ENCODE measurements around the gene ACHE. TPM values are rescaled to one million over a fixed set of nuclear protein-coding genes. Genes with fewer than 3 reads are reported as not detected.

ACHE gene
- total and polyA plus RNA-seq, 2 experiments from 2014 or later = not detected

GRCh38 chr7:100882785-100883526 is 12.7 kb downstream of the ACHE start:
- H3K9me2 ChIP-seq (ENCODE audit: insufficient read depth) = no peaks in the 10 kb centered on the region
- no peak for DNase-seq
- H3K27ac ChIP-seq = no peak overlapping the region
- peaks cover 7% of the 10 kb centered on the region; the same call in 1 of the 2 replicates for H3K4me1 ChIP-seq (ENCODE audit: insufficient read depth)
- H3K4me2 ChIP-seq (ENCODE audit: unreplicated experiment) = no peak overlapping the region
- in situ Hi-C loops (cut with MboI) = no loop called here
- H3K4me3 ChIP-seq = no peak overlapping the region
- no peaks in the 10 kb centered on the region for H3K9me3 ChIP-seq (ENCODE audit: low read depth)
- no peaks in the 10 kb centered on the region for H3K27me3 ChIP-seq (replicated peaks; ENCODE audit: insufficient read depth)
- no peak overlapping the region for H2AFZ ChIP-seq
- H4K20me1 ChIP-seq (ENCODE audit: insufficient read depth) = no peaks in the 10 kb centered on the region
- H3F3A ChIP-seq (ENCODE audit: insufficient read depth) = peaks cover 26% of the 10 kb centered on the region; the same call in 1 of the 2 replicates
- no peak overlapping the region for H3K9ac ChIP-seq
- peaks cover 51% of the 10 kb centered on the region for H3K36me3 ChIP-seq (ENCODE audit: low read depth)
- TF ChIP-seq EZH2phosphoT487 (IDR thresholded peaks at IDR 0.05; ENCODE audit: insufficient read depth, low read depth) = no peak
- no peak for TF ChIP-seq EZH2 (IDR thresholded peaks at IDR 0.05; ENCODE audit: insufficient read depth, poor library complexity, severe bottlenecking)
- peaks cover 69% of the 10 kb centered on the region for H3K79me2 ChIP-seq (ENCODE audit: insufficient read depth)
- 90 to 91% methylated on average over 22 to 24 of the region's 24 CpGs for WGBS, 2 experiments (ENCODE audit: low coverage in 1 of 2, low lambda C conversion rate in 2 of 2, missing lambda C conversion rate in 2 of 2)

GRCh38 chr7:100882201-100882600 is 13.5 kb downstream of the ACHE start:
- no peak for DNase-seq
- Histone ChIP-seq H3K9me3 (ENCODE audit: low read depth) (no peaks in the 10 kb centered on the region), H3K9me2 (ENCODE audit: insufficient read depth) (no peaks in the 10 kb centered on the region), H3K4me2 (ENCODE audit: unreplicated experiment) (no peak overlapping the region), H4K20me1 (ENCODE audit: insufficient read depth) (no peaks in the 10 kb centered on the region), H3K27ac (no peak overlapping the region), H3K9ac (no peak overlapping the region), H3K79me2 (ENCODE audit: insufficient read depth) (peaks cover 69% of the 10 kb centered on the region), H3K27me3 (replicated peaks; ENCODE audit: insufficient read depth) (no peaks in the 10 kb centered on the region), H3K4me1 (ENCODE audit: insufficient read depth) (0 out of 2 replicates have a peak, but pooled peaks cover 4% of the 10 kb centered on the region), H3K4me3 (no peak overlapping the region), H2AFZ (no peak overlapping the region), H3K36me3 (ENCODE audit: low read depth) (peaks cover 50% of the 10 kb centered on the region; the same call in 1 of the 2 replicates), H3F3A (ENCODE audit: insufficient read depth) (peaks cover 20% of the 10 kb centered on the region; the same call in 1 of the 2 replicates)
- TF ChIP-seq EZH2 (IDR thresholded peaks at IDR 0.05; ENCODE audit: insufficient read depth, poor library complexity, severe bottlenecking) (no peak), EZH2phosphoT487 (IDR thresholded peaks at IDR 0.05; ENCODE audit: insufficient read depth, low read depth) (no peak)
- WGBS, 2 experiments (ENCODE audit: low coverage in 1 of 2, low lambda C conversion rate in 2 of 2, missing lambda C conversion rate in 2 of 2) = 90 to 91% methylated on average over 9 of the region's 9 CpGs
- in situ Hi-C loops (cut with MboI) = no loop called here

DNA sequence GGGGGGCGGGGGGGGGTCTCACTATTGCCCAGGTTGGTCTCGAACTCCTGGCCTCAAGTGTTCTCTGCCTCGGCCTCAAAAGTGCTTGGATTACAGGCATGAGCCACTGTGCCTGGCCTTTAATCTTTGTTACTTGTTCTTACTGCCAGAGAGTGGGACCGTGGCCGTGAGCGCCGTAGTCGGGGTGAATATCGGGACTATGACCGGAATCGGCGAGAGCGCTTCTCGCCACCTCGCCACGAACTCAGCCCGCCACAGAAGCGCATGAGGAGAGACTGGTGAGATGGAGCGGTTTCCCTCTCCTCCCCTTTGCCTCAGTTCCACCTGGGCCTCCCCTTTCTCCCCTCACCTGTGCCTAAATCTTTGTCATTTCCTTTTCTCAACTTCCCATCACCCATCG is 14.6 kb downstream of the ACHE start:
- Histone ChIP-seq H2AFZ (no peak overlapping the region), H3K9ac (no peak overlapping the region), H3K79me2 (ENCODE audit: insufficient read depth) (peaks cover 78% of the 10 kb centered on the region), H3K9me3 (ENCODE audit: low read depth) (no peaks in the 10 kb centered on the region), H3F3A (ENCODE audit: insufficient read depth) (peaks cover 17% of the 10 kb centered on the region; the same call in 1 of the 2 replicates), H3K27me3 (replicated peaks; ENCODE audit: insufficient read depth) (no peaks in the 10 kb centered on the region), H3K27ac (no peak overlapping the region), H3K4me1 (ENCODE audit: insufficient read depth) (peaks cover 13% of the 10 kb centered on the region), H3K9me2 (ENCODE audit: insufficient read depth) (no peaks in the 10 kb centered on the region), H3K36me3 (ENCODE audit: low read depth) (peaks cover 51% of the 10 kb centered on the region; the same call in 1 of the 2 replicates), H3K4me2 (ENCODE audit: unreplicated experiment) (no peak overlapping the region), H3K4me3 (no peak overlapping the region), H4K20me1 (ENCODE audit: insufficient read depth) (0 out of 2 replicates have a peak, but pooled peaks cover 5% of the 10 kb centered on the region)
- WGBS, 2 experiments (ENCODE audit: low coverage in 1 of 2, low lambda C conversion rate in 2 of 2, missing lambda C conversion rate in 2 of 2) = 92 to 94% methylated on average over 18 to 20 of the region's 20 CpGs
- no peak for TF ChIP-seq EZH2phosphoT487 (IDR thresholded peaks at IDR 0.05; ENCODE audit: insufficient read depth, low read depth)
- TF ChIP-seq EZH2 (IDR thresholded peaks at IDR 0.05; ENCODE audit: insufficient read depth, poor library complexity, severe bottlenecking) = no peak
- DNase-seq = no peak
- in situ Hi-C loops (cut with MboI) = no loop called here

- Histone ChIP-seq H3K36me3 (ENCODE audit: low read depth) (peaks cover 47% of the 10 kb centered on the region; the same call in 1 of the 2 replicates), H3K4me3 (no peak overlapping the region), H2AFZ (no peak overlapping the region), H3K9me2 (ENCODE audit: insufficient read depth) (no peaks in the 10 kb centered on the region), H3K4me2 (ENCODE audit: unreplicated experiment) (no peak overlapping the region), H3K4me1 (ENCODE audit: insufficient read depth) (peaks cover 18% of the 10 kb centered on the region), H3K27ac (no peak overlapping the region), H4K20me1 (ENCODE audit: insufficient read depth) (0 out of 2 replicates have a peak, but pooled peaks cover 5% of the 10 kb centered on the region), H3K79me2 (ENCODE audit: insufficient read depth) (peaks cover 83% of the 10 kb centered on the region), H3F3A (ENCODE audit: insufficient read depth) (peaks cover 17% of the 10 kb centered on the region; the same call in 1 of the 2 replicates), H3K9me3 (ENCODE audit: low read depth) (no peaks in the 10 kb centered on the region), H3K27me3 (replicated peaks; ENCODE audit: insufficient read depth) (no peaks in the 10 kb centered on the region), H3K9ac (no peak overlapping the region)
- in situ Hi-C loops (cut with MboI) = no loop called here
- 45 to 57% methylated on average over 7 of the region's 7 CpGs for WGBS, 2 experiments (ENCODE audit: low coverage in 1 of 2, low lambda C conversion rate in 2 of 2, missing lambda C conversion rate in 2 of 2)
- no peak for DNase-seq
- TF ChIP-seq EZH2 (IDR thresholded peaks at IDR 0.05; ENCODE audit: insufficient read depth, poor library complexity, severe bottlenecking) (no peak), EZH2phosphoT487 (IDR thresholded peaks at IDR 0.05; ENCODE audit: insufficient read depth, low read depth) (no peak)
These were observed 15.0 kb downstream of the ACHE start for GRCh38 chr7:100880645-100881044.
